Mucosa of gallbladder (tissue), 1 donor: ENCODE measurements around the gene CRNKL1. TPM values are rescaled to one million over a fixed set of nuclear protein-coding genes. Genes with fewer than 3 reads are reported as not detected.

Experiments used
- DNase-seq: peaks from one replicate; pipeline ENCODE4 v3.0.0-alpha.2; 2020; ENCODE audit warnings: low spot score
- total RNA-seq: library from RNA; stranded (reverse); gene quantifications from one replicate; pipeline ENCODE4 v1.2.1, GENCODE V29; 2021
- donor health status: DM: no; HTN: no; CAD: no.

Gene CRNKL1
- total RNA-seq, 1 donor from 2014 or later = 24.9 TPM

DNA sequence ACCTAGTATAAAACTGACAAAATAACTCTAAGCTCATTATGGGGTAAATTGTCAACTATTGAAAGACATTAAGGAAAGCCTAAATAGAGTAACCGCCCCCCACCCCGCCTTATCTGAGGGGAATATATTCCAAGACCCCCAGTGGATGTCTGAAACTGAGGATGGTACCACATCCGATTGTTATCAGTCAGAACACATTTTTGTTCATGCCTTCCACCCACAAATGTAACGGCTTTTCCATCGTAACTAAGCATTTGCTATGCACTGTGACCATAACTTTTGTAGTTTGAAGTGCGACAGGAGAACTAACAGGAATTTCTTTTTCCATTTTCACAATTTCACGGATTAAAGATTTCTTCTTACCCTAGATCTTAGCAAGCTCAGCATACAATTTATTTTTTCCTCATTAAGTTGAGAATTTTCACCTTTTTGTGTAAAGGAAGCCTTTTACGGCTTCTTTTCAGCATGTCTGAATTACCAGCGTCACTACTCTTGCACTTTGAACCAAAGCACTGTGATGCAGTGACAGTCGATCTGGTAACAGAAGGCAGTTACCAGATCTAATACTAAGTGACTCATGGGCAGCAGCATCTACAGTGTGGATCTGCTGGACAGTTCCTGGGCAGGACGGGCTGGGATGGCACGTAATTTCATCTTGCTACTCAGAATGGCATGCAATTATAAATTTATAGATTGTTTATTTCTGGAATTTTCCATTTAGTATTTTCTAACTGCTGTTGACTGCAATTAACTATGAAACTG lies 11.9 kb upstream of the CRNKL1 start:
- no peak for DNase-seq

DNA sequence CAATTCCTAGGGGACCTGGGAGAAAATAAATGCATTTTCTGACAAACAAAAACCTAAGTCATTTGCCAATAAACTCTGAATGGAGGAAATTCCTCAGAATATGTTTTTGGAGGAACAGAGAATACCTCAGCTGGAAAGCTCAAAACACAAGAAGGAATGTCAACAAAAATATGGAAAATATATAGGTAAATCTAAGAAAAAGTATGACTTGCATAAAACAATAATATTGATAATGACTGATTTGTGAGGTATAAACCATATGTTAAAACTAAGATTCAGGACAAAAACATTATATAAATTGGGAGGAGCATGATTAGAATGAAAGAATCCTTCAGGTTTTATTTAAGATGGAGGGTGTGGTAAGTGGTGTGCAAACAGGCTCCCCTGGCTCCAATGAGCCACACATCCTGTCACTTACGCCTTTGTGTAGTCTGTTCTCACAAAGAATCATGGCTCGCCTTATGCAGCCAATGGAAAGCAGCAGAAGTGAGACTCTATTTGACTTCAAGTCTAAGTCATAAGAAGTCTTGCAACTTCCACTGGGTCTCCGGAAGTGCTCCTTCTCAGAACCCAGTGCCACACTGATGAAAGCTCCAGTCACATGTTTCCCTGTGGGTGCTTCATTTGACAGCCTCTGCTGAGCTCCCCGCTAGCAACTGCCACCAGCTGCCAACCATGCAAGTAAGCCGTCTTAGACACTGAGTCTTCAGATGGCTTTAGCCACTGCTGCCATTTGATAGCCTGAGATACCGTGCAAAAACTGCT lies 8.2 kb upstream of the CRNKL1 start:
- DNase-seq = no peak

DNA sequence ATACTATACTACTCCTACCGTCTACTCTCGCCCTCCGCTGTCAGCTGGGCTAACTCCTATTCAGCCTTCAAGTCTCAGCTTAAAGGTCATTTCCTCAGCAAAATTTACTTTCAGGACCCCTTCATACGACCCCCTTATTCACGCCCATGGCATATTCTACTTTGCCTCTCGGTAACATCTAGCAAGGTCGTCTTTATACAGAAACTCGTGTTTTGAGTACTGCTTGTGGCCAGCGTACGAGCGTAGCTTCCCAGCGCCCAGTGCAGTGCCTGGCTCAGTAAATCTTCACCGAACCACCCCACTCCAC lies 546 bp downstream of the CRNKL1 start:
- DNase-seq = no peak

DNA sequence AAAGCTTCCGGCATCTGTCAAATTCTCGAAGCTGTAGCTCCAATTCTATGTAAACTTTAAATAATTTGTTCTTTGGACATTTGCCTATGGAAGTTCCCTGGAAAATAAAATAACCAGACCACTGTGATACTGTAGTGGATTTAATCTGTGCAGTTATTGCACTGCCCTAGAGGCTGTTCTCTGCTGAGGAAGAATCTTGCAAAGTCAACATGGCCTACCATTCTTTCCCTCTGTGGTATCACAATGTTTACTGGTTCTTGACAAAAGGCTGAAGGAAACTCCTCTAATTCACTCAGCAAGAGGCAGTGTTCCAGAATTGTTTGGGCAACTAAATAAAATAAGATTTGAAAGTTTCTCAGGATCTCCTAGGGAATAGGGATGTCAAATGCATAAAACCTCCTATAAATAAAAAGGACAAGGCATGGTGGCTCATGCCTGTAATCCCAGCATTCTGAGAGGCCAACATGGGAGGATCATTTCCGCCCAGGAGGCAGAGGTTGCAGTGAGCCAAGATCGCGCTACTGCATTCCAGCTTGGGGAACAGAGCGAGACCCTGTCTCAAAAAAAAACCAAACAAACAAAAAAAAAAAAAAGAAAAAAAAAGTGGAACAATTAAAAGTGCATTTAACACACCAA lies 12.4 kb downstream of the CRNKL1 start:
- DNase-seq = no peak

DNA sequence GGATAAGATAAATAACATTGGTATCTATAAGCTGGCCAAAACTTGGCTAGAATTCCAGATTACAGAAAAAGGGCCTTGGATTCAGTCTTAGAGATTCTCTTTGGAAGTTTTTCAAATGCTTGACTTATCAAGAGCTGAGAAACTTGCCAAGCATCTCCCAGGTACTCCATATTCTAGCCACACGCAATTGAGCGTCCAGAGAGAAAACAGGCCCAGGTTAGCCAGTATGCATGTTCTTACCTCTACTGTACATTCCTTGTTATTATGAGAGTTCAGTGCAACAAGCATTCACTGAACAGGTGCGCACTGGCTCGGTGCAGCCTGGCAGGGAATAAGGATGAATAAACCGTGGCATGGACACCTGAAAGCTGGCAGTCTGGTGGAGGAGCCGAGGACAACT lies 13.7 kb downstream of the CRNKL1 start:
- DNase-seq = no peak

DNA sequence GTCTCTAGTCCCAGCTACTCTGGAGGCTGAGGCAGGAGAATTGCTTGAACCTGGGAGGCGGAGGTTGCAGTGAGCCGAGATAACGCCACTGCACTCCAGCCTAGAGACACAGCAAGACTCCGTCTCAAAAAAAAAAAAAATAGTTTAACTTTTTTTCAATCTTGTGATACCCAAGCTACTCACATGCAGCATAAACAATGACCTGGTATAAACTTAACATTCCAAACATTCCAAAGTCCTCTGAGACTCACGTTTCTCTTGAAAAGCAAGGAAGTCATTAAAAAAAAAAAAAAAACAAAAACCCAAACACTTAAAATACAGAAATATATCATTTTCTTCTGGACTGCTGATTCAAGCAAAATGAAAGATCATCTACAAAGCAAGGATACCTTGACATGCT lies 14.3 kb downstream of the CRNKL1 start:
- DNase-seq = no peak

DNA sequence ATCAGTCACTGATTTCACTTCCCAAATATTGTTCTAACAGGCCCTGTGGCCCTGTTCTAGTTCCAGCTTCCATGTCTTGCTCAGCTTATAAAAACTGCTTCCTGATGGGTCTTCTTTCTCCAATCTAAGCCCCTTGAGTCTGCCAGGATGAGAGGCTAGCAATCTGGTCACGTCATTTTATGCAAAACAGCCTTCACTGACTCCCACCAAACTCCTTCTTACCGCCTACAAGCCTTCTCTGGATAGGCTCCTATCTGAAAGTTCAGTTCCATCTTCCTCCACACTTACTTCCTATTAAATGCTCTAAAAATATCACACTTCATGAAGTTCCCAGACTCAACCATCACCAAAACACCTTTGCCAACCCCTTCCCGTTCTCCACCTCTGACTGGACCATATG lies 15.5 kb downstream of the CRNKL1 start:
- no peak for DNase-seq

DNA sequence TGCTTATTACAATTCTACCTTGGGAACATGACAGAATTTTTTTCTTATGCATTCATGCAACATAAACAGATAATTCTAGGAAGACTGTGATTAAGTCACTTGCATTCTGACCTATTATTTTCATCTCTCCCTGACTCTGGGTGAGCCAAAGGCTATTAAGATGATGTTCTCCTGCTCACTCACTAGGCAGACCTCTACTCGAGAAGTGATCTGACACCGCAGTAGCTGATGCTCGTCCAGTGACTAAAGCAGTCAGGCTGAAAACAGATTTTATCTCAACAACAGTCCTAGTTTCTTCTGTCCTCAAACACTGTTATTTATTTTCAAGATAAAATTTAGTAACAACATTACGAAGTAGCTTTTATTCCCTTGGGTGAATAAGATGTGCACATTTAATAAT lies 17.8 kb downstream of the CRNKL1 start:
- no peak for DNase-seq

DNA sequence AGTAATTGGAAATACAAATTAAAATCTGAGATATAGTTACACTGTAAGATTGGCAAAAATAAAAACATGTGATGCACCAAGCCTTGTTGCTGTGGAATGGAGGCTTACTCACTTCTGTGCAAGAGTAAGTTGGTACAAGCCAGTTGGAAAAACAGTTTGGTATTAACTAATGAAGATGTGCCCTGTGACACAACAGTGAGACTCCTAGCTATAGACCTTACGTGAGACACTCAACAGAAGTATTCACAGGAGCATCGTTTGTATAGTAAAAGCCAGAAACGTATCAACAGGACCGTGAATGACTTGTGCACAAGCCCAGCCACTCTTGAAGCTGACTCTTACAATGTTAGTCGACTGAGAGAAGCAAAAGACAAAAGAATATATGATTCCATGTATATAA lies 20.5 kb downstream of the CRNKL1 start:
- no peak for DNase-seq

DNA sequence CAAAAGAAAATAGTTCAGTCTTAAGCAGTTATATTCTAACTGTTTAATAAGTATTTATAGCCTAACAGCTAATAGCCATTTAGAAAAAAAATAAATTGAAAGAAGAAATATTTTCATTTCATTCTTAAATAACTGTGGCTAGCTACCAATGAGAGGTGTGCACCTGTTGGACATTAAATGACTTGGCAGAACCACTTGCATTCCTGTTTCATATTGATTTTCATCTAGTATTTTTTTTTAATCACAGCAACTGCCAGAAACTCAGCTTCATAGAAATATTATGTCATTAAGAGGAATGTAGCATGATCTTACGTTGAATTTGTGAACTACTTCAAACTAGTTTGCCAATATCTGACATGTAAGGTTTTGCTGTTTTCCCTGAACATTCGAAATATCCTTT lies 25.0 kb downstream of the CRNKL1 start:
- no peak for DNase-seq

DNA sequence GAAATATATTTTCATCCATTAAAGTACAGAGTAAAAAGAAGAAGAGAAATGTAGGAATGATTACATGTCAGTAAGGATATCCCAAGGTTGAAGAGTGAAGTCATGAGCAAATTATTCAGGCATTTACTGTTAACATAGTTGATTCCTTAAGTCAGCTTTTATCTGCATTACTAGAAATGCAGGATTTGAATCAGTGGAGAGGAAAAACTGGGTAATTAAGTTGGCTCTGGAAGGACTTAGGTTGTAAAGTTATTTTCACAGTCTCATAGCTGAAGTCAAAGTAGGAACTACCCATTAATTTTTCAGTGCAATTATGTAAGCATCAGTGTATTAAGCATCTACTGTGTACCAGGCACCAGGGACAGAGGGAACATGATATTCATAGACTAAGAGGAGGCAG lies 27.3 kb downstream of the CRNKL1 start:
- DNase-seq = no peak

DNA sequence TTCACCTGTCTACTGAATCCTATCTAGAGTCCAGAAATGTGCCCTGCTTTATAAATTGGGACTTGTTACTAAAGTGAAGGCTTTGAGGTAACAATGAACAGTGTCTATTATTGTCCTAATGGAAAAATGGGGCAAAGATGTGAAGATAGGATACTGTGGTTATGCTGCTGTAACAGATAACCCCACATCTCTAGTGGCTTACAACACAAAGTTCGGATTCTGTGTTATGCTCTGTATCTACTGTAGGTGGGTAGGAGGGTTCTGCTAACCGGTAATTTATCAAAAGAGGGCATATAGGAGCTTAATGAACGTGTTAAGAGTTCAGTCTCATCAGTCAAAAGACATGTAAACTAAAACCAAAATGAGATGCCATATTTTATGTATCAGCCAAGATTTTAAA lies 28.9 kb downstream of the CRNKL1 start:
- no peak for DNase-seq

DNA sequence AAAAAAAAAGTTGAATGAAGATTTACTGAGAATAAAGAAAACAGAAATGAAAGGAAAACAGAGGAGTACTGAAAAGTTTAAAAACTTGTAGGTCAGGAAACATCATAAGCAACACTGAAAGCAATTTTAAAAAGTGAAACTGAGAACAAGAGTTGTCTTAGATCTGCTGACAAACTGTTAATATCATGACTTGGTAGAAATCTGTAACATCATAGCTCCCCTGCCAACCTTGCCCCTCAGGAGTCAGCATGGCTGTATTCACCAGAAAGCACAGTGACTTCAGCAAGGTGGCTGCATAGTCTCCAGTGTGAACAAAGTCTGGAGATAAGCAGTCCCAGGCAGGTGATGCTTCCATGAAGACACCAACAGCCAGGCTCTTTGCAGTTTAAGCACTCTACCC lies 29.8 kb downstream of the CRNKL1 start:
- DNase-seq = no peak

DNA sequence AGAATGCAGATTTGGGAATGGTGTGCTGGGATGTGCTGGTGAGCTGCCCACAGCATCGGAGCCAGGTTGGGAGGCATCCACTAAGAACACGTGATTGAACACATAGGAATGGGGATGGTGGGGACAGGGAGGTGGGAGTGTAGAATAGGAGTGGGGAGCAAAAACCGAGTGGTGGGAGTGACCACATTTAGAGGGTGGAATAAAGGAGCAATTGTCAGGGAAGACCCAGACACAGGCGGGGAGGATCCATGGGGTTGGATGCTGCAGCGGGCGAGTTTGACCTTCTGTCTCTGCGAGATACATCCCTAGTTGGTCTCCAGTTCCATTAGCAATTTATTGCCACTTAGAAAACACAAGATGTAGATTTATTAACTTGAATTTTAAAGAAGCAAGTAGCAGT lies 30.4 kb downstream of the CRNKL1 start:
- DNase-seq = no peak

DNA sequence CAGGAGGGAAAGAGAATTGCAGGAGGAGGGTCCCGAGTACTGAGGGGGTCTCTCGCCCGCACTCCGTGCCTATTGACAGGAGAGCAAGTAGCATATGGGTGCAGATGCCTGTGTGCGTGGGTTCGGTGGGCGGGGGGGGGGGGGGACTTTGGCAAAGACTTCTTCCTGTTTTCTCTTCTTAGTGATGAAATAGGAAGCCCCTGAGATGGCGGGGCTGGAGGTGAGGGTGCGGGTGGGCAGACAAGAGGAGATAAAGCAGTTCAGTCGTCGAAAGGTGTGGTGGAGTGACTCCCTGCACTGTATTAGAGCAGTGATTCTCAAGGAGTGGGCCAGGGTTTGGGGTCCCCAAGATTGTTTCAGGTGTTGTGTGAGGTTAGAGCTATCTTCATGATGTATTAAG lies 31.4 kb downstream of the CRNKL1 start:
- no peak for DNase-seq

DNA sequence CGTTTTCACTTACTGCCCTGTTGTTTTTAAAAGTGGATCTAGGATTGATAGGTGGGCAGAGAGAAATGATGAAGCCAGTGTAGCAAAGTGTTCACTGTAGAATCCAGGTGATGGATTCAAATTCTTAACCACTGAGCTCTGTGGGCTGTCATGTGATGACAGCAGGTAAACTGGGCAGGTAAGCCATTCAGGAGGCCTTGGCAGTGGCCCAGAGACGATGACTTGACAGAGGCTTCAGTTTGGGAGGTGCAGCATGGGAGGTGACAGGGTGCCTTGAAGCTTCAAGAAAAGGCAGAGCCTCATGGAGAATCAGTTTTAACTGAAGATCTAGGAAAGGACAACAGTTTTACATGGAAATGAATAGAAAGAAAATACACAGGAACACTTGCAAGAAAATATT lies 33.1 kb downstream of the CRNKL1 start:
- no peak for DNase-seq

DNA sequence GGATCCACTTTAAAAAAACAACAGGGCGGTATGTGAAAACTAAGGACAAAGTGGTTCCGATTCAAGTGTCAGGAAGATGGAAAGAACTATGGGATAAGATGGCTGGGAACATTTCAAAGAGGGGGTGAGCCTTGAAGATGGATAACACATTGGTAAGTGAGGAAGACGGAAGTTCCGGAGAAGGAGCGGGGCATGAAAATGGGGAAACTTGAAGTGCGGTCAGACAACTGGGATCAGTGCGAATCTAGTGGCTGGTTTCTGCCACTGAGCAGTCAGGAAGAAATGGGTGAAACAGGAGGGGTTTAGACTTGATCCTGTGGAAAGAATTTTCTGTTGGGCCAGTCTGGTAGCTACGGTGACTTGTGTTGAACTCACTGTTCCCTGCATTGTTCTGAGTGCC lies 33.9 kb downstream of the CRNKL1 start:
- DNase-seq = no peak

DNA sequence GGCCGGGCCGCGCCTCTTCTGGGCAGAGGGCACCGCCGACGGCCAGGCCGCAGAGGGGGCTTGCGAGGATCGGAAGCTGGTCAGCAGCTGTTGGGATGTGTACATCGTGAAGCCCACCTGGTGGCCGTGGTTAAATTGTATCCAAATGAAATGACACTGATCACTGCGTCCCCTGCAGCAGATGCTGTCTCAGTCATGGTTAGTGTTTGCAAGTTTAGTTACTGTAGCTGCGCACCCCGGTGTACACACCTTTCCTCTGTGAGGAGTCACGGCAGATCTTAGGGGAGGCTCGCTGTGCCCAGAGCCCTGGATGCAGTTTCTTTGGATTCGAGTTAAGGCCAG lies 34.5 kb downstream of the CRNKL1 start:
- DNase-seq = no peak

DNA sequence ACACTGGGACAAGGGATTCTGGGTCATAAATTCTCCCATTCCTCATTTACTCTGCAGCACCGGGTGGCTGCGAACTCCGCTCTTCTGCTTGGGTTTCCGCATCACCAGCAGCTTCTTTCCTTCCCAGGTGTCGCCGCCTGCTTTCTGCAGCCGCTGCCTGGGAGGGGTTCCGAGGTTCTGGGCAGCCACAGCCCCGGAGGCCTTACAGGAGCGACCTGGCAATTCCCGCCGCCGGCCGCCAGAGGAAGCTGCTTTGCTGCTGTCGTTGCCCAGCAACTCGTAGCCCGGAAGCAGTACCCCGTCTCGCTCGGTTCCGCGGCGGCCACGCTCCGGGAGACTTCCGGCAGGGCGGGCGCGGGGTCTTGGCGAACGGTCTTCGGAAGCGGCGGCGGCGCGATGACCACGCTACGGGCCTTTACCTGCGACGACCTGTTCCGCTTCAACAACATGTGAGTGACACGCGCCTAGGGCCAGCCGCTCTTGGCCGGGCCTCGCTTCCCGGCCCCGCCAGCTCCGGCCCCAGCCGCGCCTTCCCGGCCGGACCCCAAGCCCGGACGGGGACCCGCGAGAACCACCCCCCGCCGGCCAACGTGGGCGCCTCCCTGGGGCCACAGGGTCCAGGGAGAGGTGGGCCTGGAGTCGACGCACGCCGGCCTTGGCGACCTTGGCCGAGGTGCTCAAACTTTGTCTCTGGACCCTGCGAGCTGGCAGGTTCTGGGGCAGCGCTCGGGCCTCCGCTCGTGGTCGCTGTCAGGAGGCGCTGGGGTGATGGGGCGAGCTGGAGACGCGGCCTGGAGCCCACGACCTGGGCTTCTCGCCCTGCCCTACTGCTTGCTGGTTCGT lies 35.0 kb downstream of the CRNKL1 start, which contains the start of gene NAA20:
Gene NAA20 (plus strand): TSS at position 362 of the 843 bp plus-strand sequence. CDS start 35 bp downstream, at position 397.
- DNase-seq = peak; percentile 93

DNA sequence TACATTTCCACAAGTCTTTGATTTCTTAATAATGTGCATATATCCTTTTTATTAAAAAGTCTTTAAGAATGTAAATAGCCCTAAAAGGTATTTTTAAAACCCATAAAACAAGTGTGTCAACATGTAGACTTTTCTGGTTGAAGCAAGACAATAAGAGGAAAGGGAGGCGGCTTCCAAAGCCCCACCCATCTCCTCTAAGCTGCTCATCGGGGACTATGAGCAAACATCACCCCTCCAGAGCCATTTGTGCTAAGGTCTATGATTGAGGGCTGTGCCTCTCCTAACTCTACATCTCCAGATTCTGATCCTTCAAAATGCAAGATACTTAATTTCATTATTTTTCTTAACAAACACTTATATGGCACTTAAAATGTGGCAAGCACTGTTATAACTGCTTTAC lies 37.6 kb downstream of the CRNKL1 start:
- no peak for DNase-seq

DNA sequence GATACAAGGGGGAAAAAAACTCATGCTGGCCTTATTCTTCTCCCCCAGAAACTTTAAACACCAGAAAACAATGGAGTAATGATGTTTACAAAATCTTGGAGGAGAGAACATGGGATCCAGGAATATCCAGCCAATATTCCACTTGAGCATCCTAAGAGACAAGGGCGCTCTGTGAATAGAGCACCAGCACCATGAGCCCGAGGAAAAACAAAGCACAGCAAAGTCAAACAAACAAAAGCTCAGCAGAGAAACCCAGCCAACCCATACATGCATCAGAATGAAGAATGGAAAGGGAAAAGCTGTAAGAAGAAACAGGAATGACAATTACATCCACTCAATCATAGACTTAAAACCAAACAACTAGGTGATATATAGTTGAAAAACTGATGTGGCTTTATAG lies 39.7 kb downstream of the CRNKL1 start:
- no peak for DNase-seq
